Heart right ventricle (tissue), 16 donors: Measurements from ENCODE around the gene DGCR6L. TPM values are rescaled to one million over a fixed set of nuclear protein-coding genes. Genes with fewer than 3 reads are reported as not detected.
"Not testable (repeated sequence)": the region's sequence is repeated elsewhere in the genome, so short reads cannot be mapped to it uniquely, and the experiment has no call there.

Experiments
- ATAC-seq, 8 donors: fragments of 200-7000 bp; cut with Tn5 transposase; one replicate each; pipeline ENCODE4 v1.9.1; 2020; ENCODE audit warnings: mild to moderate bottlenecking in 8 of 8, moderate library complexity in 8 of 8, moderate number of reproducible peaks in 1 of 8
- DNase-seq, 2 donors: peaks; one replicate each; pipeline ENCODE4 v3.0.0-alpha.2; 2020
- H3K27ac ChIP-seq, 10 donors: fragments of 200-600 bp; sonication (generic) in 2 of 10; one replicate each; pipeline versions ENCODE4 v1.5.0 to v1.8.0; 2020 to 2022; ENCODE audit warnings: mild to moderate bottlenecking in 3 of 10
- H3K27me3 ChIP-seq, 7 donors: fragments of 200-600 bp; one replicate each; pipeline ENCODE4 v1.8.0; 2021 to 2022; ENCODE audit warnings: mild to moderate bottlenecking in 2 of 7
- H3K36me3 ChIP-seq, 9 donors: fragments of 200-600 bp; sonication (generic) in 1 of 9; one replicate each; pipeline versions ENCODE4 v1.5.0 to v1.8.0; 2020 to 2022; ENCODE audit warnings: mild to moderate bottlenecking in 2 of 9
- H3K4me1 ChIP-seq, 9 donors: fragments of 200-600 bp; sonication (generic) in 1 of 9; one replicate each; pipeline versions ENCODE4 v1.5.0 to v1.8.0; 2020 to 2022; ENCODE audit warnings: mild to moderate bottlenecking in 4 of 9
- H3K4me3 ChIP-seq, 10 donors: fragments of 200-600 bp; sonication (generic) in 2 of 10; one replicate each; pipeline versions ENCODE4 v1.5.0 to v1.8.0; 2020 to 2022; ENCODE audit warnings: mild to moderate bottlenecking in 7 of 10, moderate library complexity in 2 of 10
- H3K9me3 ChIP-seq, 11 donors: fragments of 200-600 bp in 10 of 11; sonication (generic) in 2 of 11; one replicate each; pipeline versions ENCODE4 v1.5.0 to v1.8.0; 2013 to 2022; ENCODE audit warnings: mild to moderate bottlenecking in 2 of 11, control low read depth in 1 of 11, moderate library complexity in 1 of 11
- WGBS, 2 donors: extraction: QIAGEN DNeasy Blood & Tissue Kit; methylation state at CpG; one replicate each; pipeline ENCODE4 v1.1.7; 2013; ENCODE audit warnings: inconsistent platforms in 1 of 2; 5-methylcytosine and 5-hydroxymethylcytosine counted together
- intact Hi-C, 10 donors: fragments of 100-400 bp; cut with DNase I; formaldehyde crosslinking; loops; one replicate each; pipeline versions ENCODE4 v1.11.1 to v1.14.2; 2022
- polyA plus RNA-seq, 2 donors: library from polyadenylated mRNA; stranded (reverse); fragments of 200-250 nt; gene quantifications; one replicate each; pipeline ENCODE4 v1.2.3, GENCODE V29; 2013
- total RNA-seq, 10 donors: library from RNA; stranded (reverse); fragmentation: NEBNext Ultra II Directional in 3 of 10; extraction: Animal tissue kit (Norgen Biotek cat#: 25700) in 3 of 10; gene quantifications; one replicate each; pipeline versions ENCODE4 v1.2.1 to v1.2.4, GENCODE V29; 2021 to 2023
- TF ChIP-seq, protein P1 (sequence below), 9 donors: fragments of 200-600 bp; sonication (generic) in 2 of 9; IDR thresholded peaks; one replicate each; pipeline versions ENCODE4 v1.5.0 to v1.8.0; 2021 to 2022; ENCODE audit warnings: antibody characterized with exemption in 9 of 9, mild to moderate bottlenecking in 5 of 9, moderate library complexity in 1 of 9
- donor health status: Arrhythmogenic right ventricular cardiomyopathy.
- donor health status: ischemic (EF 13 %, LVEDD 7.1; RV severe dilation, severe dysfunction).
- donor health status: healthy with polysubstance abuse.
- donor health status: DM: no; HTN: yes; CAD: no.
- donor health status: DM: no; HTN: no; CAD: no.
- donor health status: ischemic (EF 25% LVEDD 6.9; RV normal size, moderate dysfunction).
- donor health status: ischemic (EF 25% LVEDD 5.7; RV mildly dilated, moderate dysfunction).
- donor health status: healthy.
- donor health status: DM: yes; HTN: yes; CAD: no.
- donor health status: Ischemic cardiomyopathy.
- donor health status: ischemic (EF 35%, LVEDD 5.7; RV mildly dilated, moderate dysfunction).
- donor health status: nonischemic (EF 11% LVEDD 7.7; RV severe dilation, severe dysfunction).
- donor health status: DM: yes; HTN: yes; CAD: no.
- donor health status: PGD.
- donor health status: ischemic (EF 29% LVEDD 5.4; RV normal size, mild dysfunction).
- donor health status: nonischemic (EF 23%, LVEDD 6.1; RV moderate dilation, normal function).

Gene DGCR6L
- total and polyA plus RNA-seq, 12 donors, result 37.9 to 90.3 (median 41.7) TPM

DNA sequence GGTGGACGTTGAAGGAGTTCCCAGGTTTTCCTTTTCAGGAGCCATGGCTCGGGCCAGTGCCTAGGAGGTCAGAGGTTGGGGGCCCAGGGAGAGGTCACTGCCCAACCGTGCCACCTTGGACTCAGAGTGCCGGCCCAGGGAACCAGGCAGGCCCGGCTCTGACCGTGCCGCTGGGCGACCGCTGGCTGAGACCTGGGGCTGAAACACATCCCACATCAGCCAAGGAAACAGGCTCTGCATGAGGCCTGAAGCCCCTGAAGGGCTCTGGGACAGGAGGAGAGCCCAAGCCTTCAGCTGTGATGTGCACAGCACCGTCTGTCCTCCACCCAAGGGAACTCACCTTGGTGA lies 29.8 kb downstream of the DGCR6L start:
- no peaks in the 10 kb centered on the region for H3K4me1 ChIP-seq
- H3K27me3 ChIP-seq, result peaks cover 0 to 25% (median 4%) of the 10 kb centered on the region in 7 donors
- H3K36me3 ChIP-seq, result no peaks in the 10 kb centered on the region
- ATAC-seq, result no peak
- no peak overlapping the region for H3K27ac ChIP-seq
- no peak overlapping the region for H3K4me3 ChIP-seq
- 81 to 84% methylated on average over 10 of the region's 10 CpGs for WGBS, 2 donors
- no peaks in the 10 kb centered on the region for H3K9me3 ChIP-seq
- TF ChIP-seq, protein P1, sequence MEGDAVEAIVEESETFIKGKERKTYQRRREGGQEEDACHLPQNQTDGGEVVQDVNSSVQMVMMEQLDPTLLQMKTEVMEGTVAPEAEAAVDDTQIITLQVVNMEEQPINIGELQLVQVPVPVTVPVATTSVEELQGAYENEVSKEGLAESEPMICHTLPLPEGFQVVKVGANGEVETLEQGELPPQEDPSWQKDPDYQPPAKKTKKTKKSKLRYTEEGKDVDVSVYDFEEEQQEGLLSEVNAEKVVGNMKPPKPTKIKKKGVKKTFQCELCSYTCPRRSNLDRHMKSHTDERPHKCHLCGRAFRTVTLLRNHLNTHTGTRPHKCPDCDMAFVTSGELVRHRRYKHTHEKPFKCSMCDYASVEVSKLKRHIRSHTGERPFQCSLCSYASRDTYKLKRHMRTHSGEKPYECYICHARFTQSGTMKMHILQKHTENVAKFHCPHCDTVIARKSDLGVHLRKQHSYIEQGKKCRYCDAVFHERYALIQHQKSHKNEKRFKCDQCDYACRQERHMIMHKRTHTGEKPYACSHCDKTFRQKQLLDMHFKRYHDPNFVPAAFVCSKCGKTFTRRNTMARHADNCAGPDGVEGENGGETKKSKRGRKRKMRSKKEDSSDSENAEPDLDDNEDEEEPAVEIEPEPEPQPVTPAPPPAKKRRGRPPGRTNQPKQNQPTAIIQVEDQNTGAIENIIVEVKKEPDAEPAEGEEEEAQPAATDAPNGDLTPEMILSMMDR (IDR thresholded peaks at IDR 0.05), result no peak
- intact Hi-C loops, result no loop called here
- no peak for DNase-seq

DNA sequence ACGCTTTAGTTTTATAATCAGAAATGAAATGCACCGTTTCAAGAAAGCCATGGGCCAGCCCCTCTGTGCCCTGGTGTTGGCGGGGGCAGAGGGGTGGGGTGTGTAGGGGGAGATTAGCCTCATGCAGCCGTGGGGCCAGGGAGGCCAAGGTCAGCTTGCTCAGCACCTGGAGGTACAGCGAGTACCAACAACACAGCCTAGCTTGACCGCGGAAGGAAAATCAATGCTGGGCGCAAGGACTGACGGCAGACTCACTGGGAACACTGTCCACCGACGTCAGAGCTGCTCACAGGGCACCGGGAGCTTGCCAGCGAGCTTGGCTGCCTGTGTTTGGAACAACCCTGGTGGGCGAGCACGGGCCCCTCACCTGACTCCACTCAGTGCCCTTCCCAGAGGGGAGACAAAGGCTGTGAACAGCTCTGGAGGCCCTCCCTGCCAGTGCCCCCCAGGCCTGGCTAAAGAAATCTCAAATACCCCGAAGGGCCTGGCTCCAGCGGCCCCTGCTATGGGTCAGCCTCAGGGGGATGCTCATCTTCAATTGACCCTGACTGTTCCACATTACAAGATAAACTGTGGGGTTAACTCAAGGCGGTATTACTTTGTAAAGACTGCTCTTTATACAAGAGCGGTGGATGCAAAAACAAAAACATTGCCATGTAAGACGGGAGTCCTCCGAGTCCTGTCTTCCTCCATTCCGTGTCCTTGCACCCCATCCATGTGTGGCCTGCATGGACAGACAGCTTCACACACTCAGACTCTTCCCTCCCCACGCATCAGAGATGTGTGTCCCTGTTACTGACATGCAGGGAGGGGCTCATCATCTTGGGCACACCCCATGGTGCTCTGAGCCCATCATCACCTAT lies 30.4 kb downstream of the DGCR6L start:
- peaks cover 0 to 25% (median 4%) of the 10 kb centered on the region in 7 donors for H3K27me3 ChIP-seq
- not testable (repeated sequence) for H3K4me3 ChIP-seq, H3K27ac ChIP-seq, H3K9me3 ChIP-seq, H3K4me1 ChIP-seq, H3K36me3 ChIP-seq, DNase-seq, ATAC-seq
- 82 to 85% methylated on average over 21 to 22 of the region's 23 CpGs for WGBS, 2 donors
- intact Hi-C loops, result loop anchor here in 1 of 10 donors (5.0 kb wide), 1 partner anchor 132 kb away; no protein-coding TSS in a partner anchor

DNA sequence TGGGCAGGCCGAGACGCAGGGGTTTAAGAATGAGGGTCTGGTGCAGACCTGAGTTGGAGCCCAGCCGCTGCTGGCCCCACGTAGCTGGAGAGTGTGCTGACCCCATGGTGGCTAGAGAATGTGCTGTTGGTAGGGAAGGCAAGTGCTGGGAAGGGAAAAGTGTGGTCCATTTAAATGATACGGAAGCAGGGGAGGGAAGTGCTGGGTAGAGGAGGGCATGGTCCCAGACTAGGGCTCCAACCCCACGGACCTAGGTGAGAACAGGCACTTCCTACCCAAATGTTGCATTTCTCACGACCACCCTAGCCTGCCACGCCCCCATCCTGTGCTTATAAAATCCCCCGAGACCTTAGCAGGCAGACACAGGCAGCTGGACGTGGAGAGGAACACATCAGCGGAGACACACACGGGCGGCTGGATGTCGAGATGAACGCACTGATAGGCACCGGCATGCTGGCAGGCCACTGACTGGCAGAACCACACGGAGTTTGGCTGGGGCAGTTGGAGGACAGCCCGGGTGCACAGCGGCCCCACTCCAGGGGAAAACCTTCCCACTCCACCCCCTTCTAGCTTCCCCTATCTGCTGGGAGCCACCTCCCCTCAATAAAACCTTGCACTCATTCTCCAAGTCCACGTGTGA lies 33.0 kb downstream of the DGCR6L start:
- 46 to 66% methylated on average over 13 to 19 of the region's 20 CpGs for WGBS, 2 donors
- not testable (repeated sequence) for H3K4me1 ChIP-seq, H3K4me3 ChIP-seq, ATAC-seq, H3K27ac ChIP-seq, H3K36me3 ChIP-seq, H3K9me3 ChIP-seq, DNase-seq
- H3K27me3 ChIP-seq, result peaks cover 0 to 25% (median 4%) of the 10 kb centered on the region in 7 donors
- intact Hi-C loops, result loop anchor here in 1 of 10 donors (5.0 kb wide), 1 partner anchor 130 kb away; no protein-coding TSS in a partner anchor

DNA sequence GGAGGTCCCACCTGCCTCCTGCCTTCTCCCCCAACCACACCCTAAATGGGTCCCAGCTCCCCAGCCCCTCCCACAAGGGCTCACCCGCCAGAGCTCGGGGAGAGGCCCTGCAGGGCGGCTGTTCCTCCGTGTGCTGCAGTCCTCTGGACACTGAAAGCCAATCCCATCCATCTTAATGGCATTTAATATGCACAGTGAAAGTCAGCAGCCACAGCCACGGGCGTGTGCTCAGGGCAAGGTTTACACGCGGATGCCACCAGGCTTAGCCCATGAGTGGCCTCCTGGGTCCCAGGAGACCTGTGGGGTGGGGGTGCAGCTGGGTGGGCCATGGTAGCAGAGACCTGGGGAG lies 33.6 kb downstream of the DGCR6L start:
- WGBS, 2 donors, result 33 to 35% methylated on average over 8 of the region's 8 CpGs
- H3K9me3 ChIP-seq, H3K4me3 ChIP-seq, H3K27ac ChIP-seq, DNase-seq, ATAC-seq, H3K4me1 ChIP-seq, H3K36me3 ChIP-seq: not testable (repeated sequence)
- H3K27me3 ChIP-seq, result peaks cover 0 to 20% (median 4%) of the 10 kb centered on the region in 7 donors
- intact Hi-C loops, result loop anchor here in 1 of 10 donors (5.0 kb wide), 1 partner anchor 129 kb away; no protein-coding TSS in a partner anchor

DNA sequence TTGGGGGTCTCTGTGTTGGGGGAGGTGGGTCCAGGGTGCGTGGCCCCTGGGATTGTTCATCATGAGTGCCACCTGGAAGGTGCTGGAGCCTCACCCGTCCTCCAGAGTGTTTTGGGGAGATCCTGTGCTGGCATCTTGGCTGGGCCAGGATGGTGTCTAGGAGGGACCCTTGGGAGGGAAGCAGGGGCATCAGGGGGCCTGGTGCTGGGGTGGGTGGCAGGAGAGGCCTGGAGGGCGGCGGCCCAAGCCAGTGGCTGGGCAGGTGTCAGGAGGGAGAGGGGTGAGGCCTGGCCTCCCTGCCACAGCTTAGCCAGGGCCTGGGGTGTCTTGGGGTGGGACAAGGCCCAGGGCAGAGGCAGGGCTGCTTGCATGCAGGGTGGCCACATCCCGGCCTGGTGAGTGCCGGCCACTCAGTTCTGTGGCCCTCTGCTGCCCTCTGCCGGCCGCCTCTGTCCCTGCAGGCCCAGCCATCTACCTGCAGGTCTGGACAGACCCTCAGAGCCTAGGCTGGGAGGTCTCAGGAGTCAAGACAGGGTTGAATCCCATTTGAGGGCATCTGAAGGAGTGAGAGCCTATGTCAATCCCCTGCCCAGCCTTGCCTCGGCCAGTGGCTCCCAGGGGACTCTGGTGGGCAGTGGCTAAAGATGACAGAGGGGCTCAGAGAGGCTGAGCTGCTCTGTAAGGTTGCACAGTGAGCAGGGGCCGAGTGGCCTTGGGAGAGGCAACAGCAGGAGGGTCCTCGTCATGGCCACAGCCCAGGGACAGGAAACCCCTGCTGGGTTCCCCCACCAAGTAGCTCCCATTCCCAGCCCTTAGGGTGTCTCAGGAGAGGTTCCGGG lies 34.2 kb downstream of the DGCR6L start:
- peak; percentile 77 to 82 for DNase-seq
- 23 to 32% methylated on average over 10 to 11 of the region's 12 CpGs for WGBS, 2 donors

More for the DNA sequence above, 34.2 kb downstream of the DGCR6L start:
- H3K27ac ChIP-seq, H3K36me3 ChIP-seq, H3K4me3 ChIP-seq, H3K9me3 ChIP-seq, H3K4me1 ChIP-seq: not testable (repeated sequence)
- TF ChIP-seq, protein P1 (IDR thresholded peaks at IDR 0.05), result peak; percentile 71 to 95 (median 81)
- H3K27me3 ChIP-seq, result peaks cover 0 to 14% (median 4%) of the 10 kb centered on the region in 7 donors
- intact Hi-C loops, result loop anchor here (1.0 to 5.0 kb wide), 4 partner anchors 127 to 129 kb away; no protein-coding TSS in a partner anchor
- ATAC-seq, result peak; percentile 82 to 94 (median 88)
